ENCODE results near the gene GJB2.
"Not testable (repeated sequence)": the region's sequence is repeated elsewhere in the genome, so short reads cannot be mapped to it uniquely, and the experiment has no call there.

Gene GJB2

GRCh38 chr13:20161951-20162300 lies 30.8 kb downstream of the GJB2 start:
- no peak for DNase-seq

- no peak for DNase-seq
These were observed 31.3 kb downstream of the GJB2 start for GRCh38 chr13:20161275-20161950.

GRCh38 chr13:20160306-20161274 lies 32.1 kb downstream of the GJB2 start, which contains the start of gene GJA3:
TSS of gene GJA3 (minus strand) at chr13:20161052. CDS start at chr13:20143288, 17,764 bp downstream.
- peak; percentile 45 for DNase-seq

GRCh38 chr13:20159646-20160305 lies 33.0 kb downstream of the GJB2 start:
- DNase-seq, result peak; percentile 27

- DNase-seq, result peak; percentile 15
These were observed 35.5 kb downstream of the GJB2 start for GRCh38 chr13:20157151-20157796.

- no peak for DNase-seq
These were observed 36.0 kb downstream of the GJB2 start for GRCh38 chr13:20156702-20157101.

- DNase-seq, result not testable (repeated sequence)
These were observed 39.4 kb downstream of the GJB2 start for GRCh38 chr13:20153290-20153689.

- DNase-seq, result no peak
These were observed 41.1 kb downstream of the GJB2 start for GRCh38 chr13:20151612-20152011.

GRCh38 chr13:20151016-20151415 lies 41.7 kb downstream of the GJB2 start:
- no peak for DNase-seq

GRCh38 chr13:20150561-20150960 lies 42.2 kb downstream of the GJB2 start:
- DNase-seq, result no peak

GRCh38 chr13:20149762-20150161 lies 43.0 kb downstream of the GJB2 start:
- DNase-seq, result no peak

GRCh38 chr13:20148501-20149183 lies 44.1 kb downstream of the GJB2 start:
- no peak for DNase-seq

- DNase-seq, result no peak
These were observed 46.4 kb downstream of the GJB2 start for GRCh38 chr13:20146381-20146780.

GRCh38 chr13:20145521-20145920 lies 47.2 kb downstream of the GJB2 start:
- no peak for DNase-seq

GRCh38 chr13:20144141-20144850 lies 48.4 kb downstream of the GJB2 start:
- no peak for DNase-seq

- no peak for DNase-seq
These were observed 49.7 kb downstream of the GJB2 start for GRCh38 chr13:20142927-20143480.

- DNase-seq, result no peak
These were observed 50.5 kb downstream of the GJB2 start for GRCh38 chr13:20142023-20142926.

GRCh38 chr13:20141238-20142022 lies 51.3 kb downstream of the GJB2 start:
- DNase-seq, result no peak

GRCh38 chr13:20140487-20140886 lies 52.3 kb downstream of the GJB2 start:
- DNase-seq, result no peak

All from HCEC 1CT (cell line).